H7 (cell line): ENCODE measurements around the gene GNAS. TPM values are rescaled to one million over a fixed set of nuclear protein-coding genes. Genes with fewer than 3 reads are reported as not detected.

ENCODE experiments used
- DNase-seq: peaks from one replicate; pipeline ENCODE4 v3.0.0; 2012
- H3K27me3 ChIP-seq: 2 replicates; pipeline ENCODE4 v1.6.0; 2011; ENCODE audit warnings: mild to moderate bottlenecking, low read length; ENCODE audit not compliant: control insufficient read depth, insufficient read depth
- H3K36me3 ChIP-seq: replicated peaks from 2 replicates; pipeline ENCODE4 v1.5.1; 2011; ENCODE audit warnings: low read length; ENCODE audit not compliant: control insufficient read depth, insufficient read depth
- H3K4me3 ChIP-seq: 2 replicates; pipeline ENCODE4 v1.5.1; 2011; ENCODE audit warnings: low read depth, mild to moderate bottlenecking, control low read depth, low read length, moderate library complexity; ENCODE audit not compliant: insufficient read depth
- total RNA-seq: library from RNA; depleted of rRNA; stranded (reverse); fragments of >200 nt; shearing (Covaris generic); gene quantifications from 2 replicates; pipeline ENCODE4 v1.2.3, GENCODE V29; 2014; rRNA removed

Gene GNAS
- 683 and 685 TPM in 2 replicates for total RNA-seq

DNA sequence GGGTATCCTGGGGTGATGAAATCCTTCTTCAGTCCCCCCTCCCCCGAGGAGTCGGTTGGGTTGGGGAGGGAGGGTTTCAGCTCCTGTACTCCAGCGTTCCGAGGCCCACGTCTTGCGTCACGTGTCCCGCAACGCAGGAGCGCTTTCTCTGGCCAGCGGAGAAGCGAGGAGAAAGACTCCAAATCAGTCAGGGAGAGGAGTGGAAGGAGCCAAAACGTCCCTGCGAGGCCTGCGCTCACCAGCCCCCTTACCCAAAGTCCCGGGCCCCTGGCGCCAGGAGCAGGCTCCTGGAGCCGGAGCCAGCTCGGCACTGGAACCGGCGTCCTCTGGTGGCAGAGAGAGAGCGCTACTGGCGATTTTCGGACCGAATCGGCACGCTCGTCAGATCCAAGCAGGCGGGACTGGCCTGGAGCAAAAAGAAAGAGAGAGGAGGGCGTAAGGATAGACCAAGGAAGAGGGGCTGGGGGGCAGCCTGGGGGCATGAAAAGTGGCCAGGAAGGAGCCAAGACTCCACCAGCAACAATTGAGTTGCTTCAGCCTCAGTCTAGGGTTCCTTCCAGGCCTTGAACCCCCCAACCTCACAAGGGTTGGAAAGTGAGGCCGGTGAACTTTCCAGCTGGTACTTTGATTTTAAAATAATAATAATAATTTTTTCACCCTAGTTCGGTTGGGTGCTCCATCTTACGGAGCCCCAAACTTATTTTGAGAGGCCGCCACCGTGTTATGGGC lies at the start of gene GNAS:
Gene GNAS (plus strand): TSS at position 174 of the 729 bp plus-strand sequence.
- DNase-seq = peak; percentile 95
- peak within 1 kb of the TSS; percentile 42 for H3K4me3 ChIP-seq
- peaks cover 63% of the 10 kb centered on the region for H3K27me3 ChIP-seq
- H3K36me3 ChIP-seq = peaks cover 9% of the 10 kb centered on the region

DNA sequence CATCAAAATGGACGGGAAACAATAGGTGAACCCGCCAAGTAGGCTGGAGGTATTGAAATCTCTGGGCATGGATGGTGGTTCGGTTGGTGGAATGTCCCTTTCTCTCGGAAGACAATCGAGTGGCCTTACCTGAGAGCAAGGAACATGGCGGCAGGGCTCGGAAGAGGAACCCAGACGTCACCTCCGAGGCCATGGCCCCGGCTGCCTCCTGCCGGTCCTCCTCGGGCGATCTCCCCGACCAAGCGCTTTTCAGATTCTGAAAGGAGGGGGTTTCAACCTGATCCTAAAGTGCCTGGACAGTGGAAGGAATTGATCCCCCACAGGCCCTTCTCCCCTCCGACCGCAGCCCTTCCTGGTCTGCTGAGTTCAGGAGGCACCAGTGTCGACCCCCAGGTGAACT lies 49.0 kb upstream of the GNAS start:
- Histone ChIP-seq H3K36me3 (no peaks in the 10 kb centered on the region), H3K4me3 (no peak overlapping the region), H3K27me3 (no peaks in the 10 kb centered on the region)
- DNase-seq = no peak

DNA sequence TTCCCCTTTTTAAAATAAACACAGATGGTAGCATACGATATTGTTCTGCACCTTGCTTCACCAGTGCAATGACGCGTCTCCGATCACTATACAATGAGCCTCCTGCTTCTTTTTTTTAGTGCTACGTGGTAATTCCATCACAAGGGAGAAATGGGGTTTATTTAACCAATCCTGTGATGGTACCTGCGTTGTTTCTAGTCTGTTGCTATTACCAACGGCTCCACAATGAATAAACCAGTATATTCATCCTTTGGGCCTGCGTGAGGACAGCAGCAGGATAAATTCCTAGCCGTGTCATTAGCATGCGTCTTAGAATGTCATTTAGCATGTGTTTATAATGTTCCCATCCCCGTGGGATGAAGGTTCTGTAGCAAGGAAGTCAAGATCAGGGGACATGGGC lies 44.7 kb upstream of the GNAS start:
- no peaks in the 10 kb centered on the region for H3K36me3 ChIP-seq
- no peak for DNase-seq
- no peak overlapping the region for H3K4me3 ChIP-seq
- H3K27me3 ChIP-seq = no peaks in the 10 kb centered on the region

DNA sequence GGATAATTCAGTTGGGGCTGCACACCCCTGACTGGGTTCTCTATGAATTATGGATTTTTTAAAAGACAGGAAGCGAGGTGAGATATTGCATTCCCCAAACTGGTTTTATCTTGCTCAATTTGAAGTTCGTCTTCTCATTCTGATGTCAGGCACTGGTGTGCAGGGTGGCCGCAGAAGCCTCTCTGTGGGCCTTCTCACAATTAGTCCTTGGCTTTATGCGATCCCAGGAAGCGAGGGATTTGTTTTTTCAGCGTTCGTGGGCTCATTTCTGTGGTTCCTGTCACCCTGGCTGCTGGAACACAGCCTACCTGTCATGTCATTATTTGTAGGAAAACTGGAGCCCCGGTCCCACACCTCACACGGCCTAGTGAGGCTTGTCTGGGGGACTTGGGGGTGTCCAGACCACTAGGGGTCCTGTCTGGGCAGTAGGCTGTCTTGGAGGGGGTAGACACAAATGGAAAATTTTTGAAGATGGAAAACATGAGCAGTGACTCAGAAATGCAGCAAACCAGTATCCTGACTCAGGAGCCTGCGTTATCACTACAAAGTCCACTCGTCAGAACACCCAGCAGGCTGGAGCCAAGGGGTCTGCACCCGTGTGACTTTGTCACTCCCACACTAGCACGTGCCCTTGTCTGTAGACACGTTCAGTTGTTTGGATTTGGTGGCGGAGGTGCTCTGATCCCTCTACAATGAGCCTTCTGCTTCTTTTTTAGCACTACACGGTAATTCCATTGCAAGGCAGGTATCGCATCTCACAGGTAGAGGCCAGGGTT lies 44.1 kb upstream of the GNAS start:
- H3K27me3 ChIP-seq = no peaks in the 10 kb centered on the region
- no peak for DNase-seq
- no peak overlapping the region for H3K4me3 ChIP-seq
- H3K36me3 ChIP-seq = no peaks in the 10 kb centered on the region

- no peak for DNase-seq
- H3K36me3 ChIP-seq = no peaks in the 10 kb centered on the region
- H3K4me3 ChIP-seq = no peak overlapping the region
- H3K27me3 ChIP-seq = no peaks in the 10 kb centered on the region
These were observed 42.2 kb upstream of the GNAS start for GRCh38 chr20:58810116-58810878.

DNA sequence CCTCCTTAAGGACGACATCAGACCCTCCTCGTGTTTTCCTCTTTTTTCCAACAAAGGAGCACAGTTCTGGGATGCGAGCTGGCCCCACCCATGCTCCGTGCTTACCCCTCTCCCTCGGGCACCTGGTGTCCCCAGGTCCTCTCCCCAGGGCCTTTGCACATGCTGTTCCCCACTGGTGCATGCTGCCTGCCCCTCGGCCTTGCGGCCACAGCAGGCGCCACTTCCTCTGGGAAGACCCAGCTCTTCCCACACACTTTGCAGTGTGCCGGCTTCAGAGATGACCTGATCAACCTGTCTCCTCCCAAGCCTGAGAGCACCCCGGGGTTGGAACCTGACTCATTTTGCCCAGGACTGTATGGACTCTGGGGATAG lies 41.7 kb upstream of the GNAS start:
- DNase-seq = no peak
- no peaks in the 10 kb centered on the region for H3K27me3 ChIP-seq
- no peak overlapping the region for H3K4me3 ChIP-seq
- H3K36me3 ChIP-seq = no peaks in the 10 kb centered on the region

DNA sequence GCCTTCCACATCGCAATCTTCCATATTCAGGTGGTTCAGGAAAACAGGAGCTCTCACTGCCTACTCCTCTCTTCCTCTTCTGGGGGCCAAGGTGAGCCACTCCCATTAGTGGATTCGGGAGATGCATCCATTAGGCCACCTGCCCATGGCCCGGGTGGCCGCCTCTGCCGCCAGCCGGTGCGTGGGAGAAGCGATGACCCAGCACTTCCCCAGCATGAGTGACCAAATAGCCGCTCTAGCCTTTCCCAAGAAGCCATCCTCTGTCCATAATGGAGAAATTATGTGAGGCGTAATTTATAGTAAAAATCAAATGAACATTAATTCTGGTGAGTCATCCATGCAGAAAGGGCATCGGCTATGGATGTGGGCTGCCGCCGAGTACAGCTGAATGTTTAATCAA lies 41.2 kb upstream of the GNAS start:
- Histone ChIP-seq H3K36me3 (no peaks in the 10 kb centered on the region), H3K4me3 (no peak overlapping the region), H3K27me3 (no peaks in the 10 kb centered on the region)
- no peak for DNase-seq

- H3K4me3 ChIP-seq = no peak overlapping the region
- peaks cover 2% of the 10 kb centered on the region for H3K36me3 ChIP-seq
- DNase-seq = no peak
- H3K27me3 ChIP-seq = no peaks in the 10 kb centered on the region
These were observed 39.1 kb upstream of the GNAS start for GRCh38 chr20:58813369-58813768.

- H3K36me3 ChIP-seq = peaks cover 7% of the 10 kb centered on the region
- no peaks in the 10 kb centered on the region for H3K27me3 ChIP-seq
- no peak overlapping the region for H3K4me3 ChIP-seq
- DNase-seq = no peak
These were observed 37.1 kb upstream of the GNAS start for GRCh38 chr20:58815448-58815847.

GRCh38 chr20:58816051-58816450 lies 36.5 kb upstream of the GNAS start:
- H3K27me3 ChIP-seq = no peaks in the 10 kb centered on the region
- peaks cover 9% of the 10 kb centered on the region for H3K36me3 ChIP-seq
- H3K4me3 ChIP-seq = no peak overlapping the region
- DNase-seq = peak; percentile 55

DNA sequence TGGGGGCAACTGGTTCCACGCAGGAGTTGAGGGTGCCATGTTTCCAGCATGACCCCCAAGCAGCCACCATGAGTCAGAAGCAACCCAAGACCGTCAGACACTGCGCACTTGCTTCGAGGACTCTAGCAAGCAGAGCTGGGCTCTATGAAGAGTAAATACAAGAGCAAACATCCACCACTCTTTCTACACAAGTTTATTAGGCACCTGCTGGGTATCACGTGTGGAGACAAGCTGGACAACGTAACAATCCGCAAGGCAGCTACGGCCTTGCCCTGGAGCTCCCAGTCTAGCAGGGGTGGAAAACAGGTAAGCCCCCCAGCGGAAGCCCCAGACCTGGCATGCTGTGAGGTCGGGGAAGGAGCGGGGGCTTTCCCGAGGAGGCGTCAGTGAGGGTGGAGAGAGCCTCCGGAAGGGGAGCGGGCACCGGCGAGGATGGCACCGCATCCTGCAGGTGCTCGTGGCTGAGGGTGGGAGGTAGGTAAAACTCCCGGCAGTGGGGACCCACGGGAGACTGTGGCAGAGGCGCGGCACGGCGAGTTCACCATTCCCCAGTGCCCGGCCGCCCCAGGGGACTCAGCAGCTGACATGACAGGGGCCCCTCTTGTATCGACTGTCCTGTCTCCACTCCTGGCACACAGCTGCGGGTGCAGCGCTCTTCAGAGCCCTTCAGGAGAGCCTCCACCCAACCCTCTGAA lies 35.4 kb upstream of the GNAS start:
- DNase-seq = no peak
- no peak overlapping the region for H3K4me3 ChIP-seq
- no peaks in the 10 kb centered on the region for H3K27me3 ChIP-seq
- H3K36me3 ChIP-seq = peaks cover 14% of the 10 kb centered on the region

DNA sequence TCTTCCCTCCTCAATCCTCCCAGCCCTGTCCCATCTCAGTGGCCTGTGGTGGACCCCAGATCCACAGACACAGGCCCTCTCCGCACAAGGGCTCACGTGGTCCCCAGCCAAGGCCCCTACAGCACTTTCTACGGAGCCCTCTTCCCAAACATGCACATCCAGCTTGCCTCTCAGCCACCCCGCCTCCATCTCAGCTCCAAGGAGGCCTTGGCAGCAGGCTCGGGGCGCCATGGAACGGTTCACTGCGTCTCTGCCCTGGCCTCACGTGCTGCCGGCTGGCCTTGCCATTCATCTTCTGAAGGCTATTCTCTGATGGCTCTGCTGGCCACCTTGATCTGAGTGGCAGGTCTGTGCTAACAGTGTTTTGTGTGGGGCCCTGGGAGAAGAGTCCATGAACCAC lies 34.8 kb upstream of the GNAS start:
- Histone ChIP-seq H3K36me3 (peaks cover 14% of the 10 kb centered on the region), H3K4me3 (no peak overlapping the region), H3K27me3 (no peaks in the 10 kb centered on the region)
- DNase-seq = no peak

- DNase-seq = no peak
- Histone ChIP-seq H3K4me3 (no peak overlapping the region), H3K27me3 (no peaks in the 10 kb centered on the region), H3K36me3 (peaks cover 15% of the 10 kb centered on the region)
These were observed 33.8 kb upstream of the GNAS start for GRCh38 chr20:58818586-58819285.

DNA sequence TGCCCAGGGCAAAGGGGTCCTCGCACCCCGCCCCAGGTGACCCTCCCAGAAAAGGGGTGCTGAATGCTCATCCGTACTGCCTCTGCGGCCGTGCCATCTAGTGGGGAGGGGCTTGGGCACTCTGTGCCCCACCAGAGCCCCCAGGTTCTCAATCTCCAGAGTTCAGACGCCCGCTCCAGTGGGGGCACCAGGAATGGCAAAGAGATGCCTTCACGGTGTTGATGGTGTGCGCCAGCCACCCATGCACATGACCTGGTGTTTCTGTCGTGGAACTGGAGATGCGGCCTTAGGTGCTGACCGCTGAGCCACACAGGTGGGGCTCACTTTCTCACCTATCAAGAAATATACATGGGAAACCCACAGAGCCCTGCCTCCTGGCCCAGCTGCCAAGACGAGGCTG lies 32.6 kb upstream of the GNAS start:
- H3K4me3 ChIP-seq = no peak overlapping the region
- DNase-seq = no peak
- H3K27me3 ChIP-seq = no peaks in the 10 kb centered on the region
- peaks cover 22% of the 10 kb centered on the region for H3K36me3 ChIP-seq
